ENCODE data around the gene RAB3A.
A peak's percentile ranks its signal among the peaks of the same experiment; 100 is the strongest.
"Not testable (repeated sequence)": the region's sequence is repeated elsewhere in the genome, so short reads cannot be mapped to it uniquely, and the experiment has no call there.

RAB3A gene

GRCh38 chr19:18160971-18161635, 42.7 kb downstream of the RAB3A start:
- Histone ChIP-seq H3K23ac (ENCODE audit: low read length) (no peak overlapping the region), H3K4me1 (ENCODE audit: control insufficient read depth, low read depth, low read length) (no peaks in the 10 kb centered on the region), H3K79me1 (ENCODE audit: low read length) (no peaks in the 10 kb centered on the region), H3K4me2 (ENCODE audit: low read length) (no peak overlapping the region), H4K8ac (ENCODE audit: low read depth, low read length) (no peak overlapping the region), H3K79me2 (ENCODE audit: control insufficient read depth, insufficient read depth, low read length) (no peaks in the 10 kb centered on the region), H3K9ac (ENCODE audit: low read length) (peak overlapping the region; percentile 63), H2BK120ac (ENCODE audit: low read depth, low read length) (no peak overlapping the region), H3K18ac (ENCODE audit: low read length) (no peak overlapping the region), H3K4me3 (ENCODE audit: low read length) (no peak overlapping the region), H3K27ac (ENCODE audit: low read depth, low read length) (no peak overlapping the region), H4K5ac (ENCODE audit: low read length) (no peak overlapping the region), H3K56ac (ENCODE audit: low read length) (peak overlapping the region; percentile 89), H2AK5ac (ENCODE audit: low read length) (no peak overlapping the region), H3K36me3 (ENCODE audit: control insufficient read depth, insufficient read depth, low read length) (peaks cover 1% of the 10 kb centered on the region), H2BK15ac (replicated peaks; ENCODE audit: low read depth) (no peak overlapping the region), H2BK5ac (ENCODE audit: low read length) (no peak overlapping the region), H3K4ac (ENCODE audit: low read depth, low read length) (peak overlapping the region; percentile 8), H3K27me3 (ENCODE audit: insufficient read depth, low read length, poor library complexity) (no peaks in the 10 kb centered on the region)
- peak; percentile 75 for DNase-seq
- no CpG with 5 or more reads among the region's 66 CpGs for WGBS (ENCODE audit: extremely low coverage, insufficient coverage, low lambda C conversion rate)

GRCh38 chr19:18160493-18160970, 43.3 kb downstream of the RAB3A start:
- Histone ChIP-seq H3K4me3 (ENCODE audit: low read length) (no peak overlapping the region), H4K8ac (ENCODE audit: low read depth, low read length) (no peak overlapping the region), H3K23ac (ENCODE audit: low read length) (no peak overlapping the region), H3K36me3 (ENCODE audit: control insufficient read depth, insufficient read depth, low read length) (peaks cover 1% of the 10 kb centered on the region), H3K27me3 (ENCODE audit: insufficient read depth, low read length, poor library complexity) (no peaks in the 10 kb centered on the region), H3K27ac (ENCODE audit: low read depth, low read length) (no peak overlapping the region), H2BK15ac (replicated peaks; ENCODE audit: low read depth) (no peak overlapping the region), H3K79me2 (ENCODE audit: control insufficient read depth, insufficient read depth, low read length) (no peaks in the 10 kb centered on the region), H3K56ac (ENCODE audit: low read length) (peak overlapping the region; percentile 89), H3K4me1 (ENCODE audit: control insufficient read depth, low read depth, low read length) (no peaks in the 10 kb centered on the region), H3K4me2 (ENCODE audit: low read length) (no peak overlapping the region), H3K18ac (ENCODE audit: low read length) (no peak overlapping the region), H2BK120ac (ENCODE audit: low read depth, low read length) (no peak overlapping the region), H2AK5ac (ENCODE audit: low read length) (no peak overlapping the region), H3K79me1 (ENCODE audit: low read length) (no peaks in the 10 kb centered on the region), H3K4ac (ENCODE audit: low read depth, low read length) (no peak overlapping the region), H2BK5ac (ENCODE audit: low read length) (no peak overlapping the region), H4K5ac (ENCODE audit: low read length) (no peak overlapping the region), H3K9ac (ENCODE audit: low read length) (peak overlapping the region; percentile 63)
- no peak for DNase-seq
- no CpG with 5 or more reads among the region's 13 CpGs for WGBS (ENCODE audit: extremely low coverage, insufficient coverage, low lambda C conversion rate)

DNA sequence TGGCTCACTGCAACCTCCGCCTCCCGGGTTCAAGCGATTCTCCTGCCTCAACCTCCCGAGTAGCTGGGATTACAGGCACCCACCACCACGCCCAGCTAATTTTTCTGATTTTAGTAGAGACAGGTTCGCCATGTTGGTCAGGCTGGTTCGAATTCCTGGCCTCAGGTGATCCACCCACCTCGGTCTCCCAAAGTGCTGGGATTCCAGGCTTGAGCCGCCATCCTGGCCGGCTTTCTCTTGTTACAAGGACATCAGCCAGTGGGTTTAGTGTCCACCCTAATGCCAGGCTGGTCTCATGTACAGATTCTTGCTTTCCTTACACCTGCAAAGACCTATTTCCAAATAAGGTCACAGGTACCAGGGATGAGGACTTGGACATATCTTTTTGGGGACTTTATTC, 44.0 kb downstream of the RAB3A start:
- no peak overlapping the region for H2AK5ac ChIP-seq (ENCODE audit: low read length)
- H4K5ac ChIP-seq (ENCODE audit: low read length), result no peak overlapping the region
- H3K27ac ChIP-seq (ENCODE audit: low read depth, low read length), result no peak overlapping the region
- peaks cover 4% of the 10 kb centered on the region for H3K79me1 ChIP-seq (ENCODE audit: low read length)
- H3K36me3 ChIP-seq (ENCODE audit: control insufficient read depth, insufficient read depth, low read length), result peaks cover 1% of the 10 kb centered on the region
- no peak overlapping the region for H2BK15ac ChIP-seq (replicated peaks; ENCODE audit: low read depth)
- no peak overlapping the region for H3K9ac ChIP-seq (ENCODE audit: low read length)
- H3K4me3 ChIP-seq (ENCODE audit: low read length), result no peak overlapping the region
- H4K8ac ChIP-seq (ENCODE audit: low read depth, low read length), result no peak overlapping the region
- no CpG with 5 or more reads among the region's 10 CpGs for WGBS (ENCODE audit: extremely low coverage, insufficient coverage, low lambda C conversion rate)
- no peak overlapping the region for H3K56ac ChIP-seq (ENCODE audit: low read length)
- no peaks in the 10 kb centered on the region for H3K4me1 ChIP-seq (ENCODE audit: control insufficient read depth, low read depth, low read length)
- DNase-seq, result no peak
- H2BK120ac ChIP-seq (ENCODE audit: low read depth, low read length), result no peak overlapping the region
- no peak overlapping the region for H3K23ac ChIP-seq (ENCODE audit: low read length)
- H2BK5ac ChIP-seq (ENCODE audit: low read length), result no peak overlapping the region
- H3K4ac ChIP-seq (ENCODE audit: low read depth, low read length), result no peak overlapping the region
- no peak overlapping the region for H3K18ac ChIP-seq (ENCODE audit: low read length)
- H3K27me3 ChIP-seq (ENCODE audit: insufficient read depth, low read length, poor library complexity), result no peaks in the 10 kb centered on the region
- no peaks in the 10 kb centered on the region for H3K79me2 ChIP-seq (ENCODE audit: control insufficient read depth, insufficient read depth, low read length)
- H3K4me2 ChIP-seq (ENCODE audit: low read length), result no peak overlapping the region

- not testable (repeated sequence) for H4K8ac ChIP-seq (ENCODE audit: low read depth, low read length); H3K36me3 ChIP-seq (ENCODE audit: control insufficient read depth, insufficient read depth, low read length); H3K27ac ChIP-seq (ENCODE audit: low read depth, low read length); H2BK120ac ChIP-seq (ENCODE audit: low read depth, low read length); H3K23ac ChIP-seq (ENCODE audit: low read length); H3K27me3 ChIP-seq (ENCODE audit: insufficient read depth, low read length, poor library complexity); H2BK5ac ChIP-seq (ENCODE audit: low read length); H3K79me1 ChIP-seq (ENCODE audit: low read length); H3K9ac ChIP-seq (ENCODE audit: low read length); H3K4me2 ChIP-seq (ENCODE audit: low read length); H3K4me3 ChIP-seq (ENCODE audit: low read length); H3K4me1 ChIP-seq (ENCODE audit: control insufficient read depth, low read depth, low read length); H3K56ac ChIP-seq (ENCODE audit: low read length); DNase-seq; H2AK5ac ChIP-seq (ENCODE audit: low read length); H3K79me2 ChIP-seq (ENCODE audit: control insufficient read depth, insufficient read depth, low read length); H4K5ac ChIP-seq (ENCODE audit: low read length); H3K18ac ChIP-seq (ENCODE audit: low read length); H2BK15ac ChIP-seq (replicated peaks; ENCODE audit: low read depth); H3K4ac ChIP-seq (ENCODE audit: low read depth, low read length)
- no CpG with 5 or more reads among the region's 6 CpGs for WGBS (ENCODE audit: extremely low coverage, insufficient coverage, low lambda C conversion rate)
Measured at GRCh38 chr19:18159059-18159616, 44.7 kb downstream of the RAB3A start.

- no peak overlapping the region for H3K9ac ChIP-seq (ENCODE audit: low read length)
- H3K27me3 ChIP-seq (ENCODE audit: insufficient read depth, low read length, poor library complexity), result no peaks in the 10 kb centered on the region
- no peak overlapping the region for H3K23ac ChIP-seq (ENCODE audit: low read length)
- H3K4ac ChIP-seq (ENCODE audit: low read depth, low read length), result no peak overlapping the region
- H3K4me2 ChIP-seq (ENCODE audit: low read length), result no peak overlapping the region
- H2BK120ac ChIP-seq (ENCODE audit: low read depth, low read length), result no peak overlapping the region
- H3K27ac ChIP-seq (ENCODE audit: low read depth, low read length), result no peak overlapping the region
- no peak overlapping the region for H3K18ac ChIP-seq (ENCODE audit: low read length)
- no CpG with 5 or more reads among the region's 4 CpGs for WGBS (ENCODE audit: extremely low coverage, insufficient coverage, low lambda C conversion rate)
- peaks cover 1% of the 10 kb centered on the region for H3K36me3 ChIP-seq (ENCODE audit: control insufficient read depth, insufficient read depth, low read length)
- peaks cover 2% of the 10 kb centered on the region for H3K79me2 ChIP-seq (ENCODE audit: control insufficient read depth, insufficient read depth, low read length)
- H3K4me1 ChIP-seq (ENCODE audit: control insufficient read depth, low read depth, low read length), result no peaks in the 10 kb centered on the region
- no peak overlapping the region for H2AK5ac ChIP-seq (ENCODE audit: low read length)
- no peak overlapping the region for H4K5ac ChIP-seq (ENCODE audit: low read length)
- no peak for DNase-seq
- H2BK5ac ChIP-seq (ENCODE audit: low read length), result no peak overlapping the region
- no peak overlapping the region for H3K56ac ChIP-seq (ENCODE audit: low read length)
- no peak overlapping the region for H2BK15ac ChIP-seq (replicated peaks; ENCODE audit: low read depth)
- H3K79me1 ChIP-seq (ENCODE audit: low read length), result peaks cover 7% of the 10 kb centered on the region
- no peak overlapping the region for H4K8ac ChIP-seq (ENCODE audit: low read depth, low read length)
- no peak overlapping the region for H3K4me3 ChIP-seq (ENCODE audit: low read length)
Measured at GRCh38 chr19:18158467-18158866, 45.4 kb downstream of the RAB3A start.
